OCI-LY1 (cell line): ENCODE measurements around the gene MAPK1.

ENCODE experiments used
- CTCF ChIP-seq: fragments of 200-600 bp; sonication (generic), shearing (Covaris generic); IDR thresholded peaks from 2 replicates; pipeline ENCODE4 v1.5.1; 2017; ENCODE audit warnings: mild to moderate bottlenecking, antibody characterized with exemption, low read length, moderate library complexity, mixed read lengths
- EZH2 ChIP-seq: fragments of 200-600 bp; sonication (generic), shearing (Covaris generic); IDR thresholded peaks from 2 replicates; pipeline ENCODE4 v1.8.0; 2017; ENCODE audit warnings: borderline replicate concordance, mixed run types, mild to moderate bottlenecking, antibody characterized with exemption, low read length, moderate library complexity, mixed read lengths

DNA sequence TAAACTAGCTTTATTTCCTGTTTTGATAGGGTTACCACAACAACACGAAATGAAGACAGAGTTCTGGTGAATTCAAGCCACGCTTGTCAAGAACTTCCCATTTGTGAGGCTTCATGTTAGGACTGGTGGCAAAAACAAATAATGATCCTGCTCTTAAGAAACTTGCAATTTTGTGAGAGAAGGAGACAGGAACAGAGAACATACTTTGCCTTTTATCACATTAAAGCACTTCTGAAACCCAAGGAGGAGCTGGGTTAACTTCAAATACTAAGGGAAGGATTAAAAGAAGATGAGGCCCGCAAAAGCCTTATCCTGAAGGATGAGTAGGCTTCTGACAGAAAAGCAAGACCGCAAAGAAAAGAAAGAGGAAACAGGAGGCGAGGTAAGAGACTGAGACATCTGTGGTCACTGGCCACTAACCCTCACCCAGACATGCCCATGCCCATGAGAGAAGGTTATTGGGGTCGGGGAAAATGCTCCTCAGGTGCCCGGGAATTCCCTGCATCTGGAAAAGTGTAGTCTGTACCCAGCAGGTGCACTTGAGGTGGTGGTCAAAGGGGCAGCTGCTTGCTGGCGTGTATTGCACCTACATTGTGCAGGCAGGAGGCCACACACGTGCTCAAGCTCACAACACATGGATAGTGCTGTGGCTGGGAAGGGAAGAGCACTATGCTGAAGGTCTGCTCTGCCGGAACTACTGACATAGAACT is 50.5 kb downstream of the MAPK1 start:
- TF ChIP-seq EZH2: no peak
- TF ChIP-seq CTCF: no peak
